Measurements from ENCODE around the gene RAB20. TPM values are rescaled to one million over a fixed set of nuclear protein-coding genes. Genes with fewer than 3 reads are reported as not detected.

RAB20 gene
- total and polyA plus RNA-seq, 2 of the 8 experiments (the other 6 are each of a cell fraction or from before 2014, with no cell fraction given): 14.8 to 27.9 TPM

- no peak for TF ChIP-seq GABPA (IDR thresholded peaks at IDR 0.05; ENCODE audit: borderline replicate concordance, insufficient read depth, low read length)
Measured at GRCh38 chr13:110559429-110559943, 2.0 kb downstream of the RAB20 start (continued).
